ENCODE measurements around the gene SORCS2. TPM values are rescaled to one million over a fixed set of nuclear protein-coding genes. Genes with fewer than 3 reads are reported as not detected.

The SORCS2 gene
- total and polyA plus RNA-seq, 4 donors: 2.2 to 7.7 (median 2.5) TPM

DNA sequence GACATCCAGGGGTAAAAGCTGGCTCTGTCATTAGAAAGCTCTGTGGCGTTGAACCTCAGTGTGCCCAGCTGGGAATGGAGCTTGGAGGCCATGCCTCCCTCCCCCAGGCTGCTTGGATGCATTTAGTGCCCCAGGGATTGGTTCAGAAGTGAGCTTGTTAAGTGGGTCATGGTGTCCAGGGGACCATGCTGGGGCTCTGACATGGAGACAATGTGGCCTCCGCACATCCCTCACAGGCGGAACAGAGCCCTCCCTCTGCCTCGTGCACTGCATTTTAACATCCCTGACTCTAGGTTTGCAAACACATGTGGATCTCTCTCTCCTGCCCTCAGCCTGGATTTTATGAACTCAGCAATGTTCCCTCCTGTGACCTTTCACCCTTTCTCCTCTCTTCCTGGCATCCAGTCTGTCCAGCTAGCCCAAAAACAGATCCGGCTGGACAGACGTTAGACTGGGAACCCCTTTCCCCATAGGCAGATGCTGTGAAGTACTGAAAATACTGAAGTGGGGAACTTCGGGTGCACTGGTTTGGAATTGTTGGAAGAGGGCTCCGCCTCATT, 81.5 kb downstream of the SORCS2 start:
- ATAC-seq (ENCODE audit: insufficient read depth, low FRiP score) (no peak), DNase-seq (no peak)
- no peak overlapping the region for H3K27ac ChIP-seq (ENCODE audit: low read depth in 1 of 2, low read length in 1 of 2)
- H3K27me3 ChIP-seq (ENCODE audit: control insufficient read depth in 3 of 3, insufficient read depth in 3 of 3, low read length in 2 of 3): no peaks in the 10 kb centered on the region
- 81 to 92% methylated on average over 8 of the region's 8 CpGs for WGBS, 2 donors
- no peak overlapping the region for H3K4me3 ChIP-seq
- TF ChIP-seq, protein P1, sequence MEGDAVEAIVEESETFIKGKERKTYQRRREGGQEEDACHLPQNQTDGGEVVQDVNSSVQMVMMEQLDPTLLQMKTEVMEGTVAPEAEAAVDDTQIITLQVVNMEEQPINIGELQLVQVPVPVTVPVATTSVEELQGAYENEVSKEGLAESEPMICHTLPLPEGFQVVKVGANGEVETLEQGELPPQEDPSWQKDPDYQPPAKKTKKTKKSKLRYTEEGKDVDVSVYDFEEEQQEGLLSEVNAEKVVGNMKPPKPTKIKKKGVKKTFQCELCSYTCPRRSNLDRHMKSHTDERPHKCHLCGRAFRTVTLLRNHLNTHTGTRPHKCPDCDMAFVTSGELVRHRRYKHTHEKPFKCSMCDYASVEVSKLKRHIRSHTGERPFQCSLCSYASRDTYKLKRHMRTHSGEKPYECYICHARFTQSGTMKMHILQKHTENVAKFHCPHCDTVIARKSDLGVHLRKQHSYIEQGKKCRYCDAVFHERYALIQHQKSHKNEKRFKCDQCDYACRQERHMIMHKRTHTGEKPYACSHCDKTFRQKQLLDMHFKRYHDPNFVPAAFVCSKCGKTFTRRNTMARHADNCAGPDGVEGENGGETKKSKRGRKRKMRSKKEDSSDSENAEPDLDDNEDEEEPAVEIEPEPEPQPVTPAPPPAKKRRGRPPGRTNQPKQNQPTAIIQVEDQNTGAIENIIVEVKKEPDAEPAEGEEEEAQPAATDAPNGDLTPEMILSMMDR (IDR thresholded peaks at IDR 0.05; ENCODE audit: control extremely low read depth, extremely low read depth): no peak
- H3K4me1 ChIP-seq (ENCODE audit: control insufficient read depth in 5 of 5, insufficient read depth in 5 of 5, low read length in 5 of 5): no peaks in the 10 kb centered on the region
- H3K9me3 ChIP-seq (ENCODE audit: control insufficient read depth in 4 of 4, insufficient read depth in 3 of 4, low read length in 3 of 4): peaks cover 0 to 2% (median 0%) of the 10 kb centered on the region in 4 donors
- H3K9ac ChIP-seq (ENCODE audit: insufficient read depth in 1 of 2, low read length in 2 of 2): no peak overlapping the region
- no peaks in the 10 kb centered on the region for H3K36me3 ChIP-seq (ENCODE audit: control insufficient read depth in 4 of 4, insufficient read depth in 4 of 4, low read length in 4 of 4)

DNA sequence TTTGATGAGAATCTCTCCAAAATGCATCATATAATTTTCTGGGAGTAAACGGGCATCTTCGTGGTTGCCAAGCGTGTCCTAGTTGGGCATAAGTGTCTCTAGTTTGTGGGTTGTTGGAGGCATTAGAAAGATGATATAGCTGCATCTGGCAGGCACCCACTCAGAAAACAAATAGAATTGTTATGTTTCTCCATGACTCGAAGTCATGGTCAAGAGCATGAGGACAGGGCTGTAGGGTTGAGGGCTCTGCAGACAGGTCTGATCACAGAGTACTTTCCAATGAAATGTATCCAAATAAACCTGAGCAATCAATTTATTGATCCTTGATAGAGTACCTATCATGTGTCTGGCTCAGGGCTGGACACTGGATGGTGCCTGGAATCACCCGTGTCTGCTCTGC, 82.7 kb downstream of the SORCS2 start:
- H3K9ac ChIP-seq (ENCODE audit: insufficient read depth in 1 of 2, low read length in 2 of 2): no peak overlapping the region
- H3K4me1 ChIP-seq (ENCODE audit: control insufficient read depth in 5 of 5, insufficient read depth in 5 of 5, low read length in 5 of 5): peaks cover 0 to under 1% (median 0%) of the 10 kb centered on the region in 5 donors
- H3K27ac ChIP-seq (ENCODE audit: low read depth in 1 of 2, low read length in 1 of 2): no peak overlapping the region
- H3K4me3 ChIP-seq: no peak overlapping the region
- H3K9me3 ChIP-seq (ENCODE audit: control insufficient read depth in 4 of 4, insufficient read depth in 3 of 4, low read length in 3 of 4): peaks cover 0 to 2% (median 0%) of the 10 kb centered on the region in 4 donors
- DNase-seq (no peak), ATAC-seq (ENCODE audit: insufficient read depth, low FRiP score) (no peak)
- WGBS, 2 donors: 92 to 93% methylated on average over 5 of the region's 5 CpGs
- no peaks in the 10 kb centered on the region for H3K36me3 ChIP-seq (ENCODE audit: control insufficient read depth in 4 of 4, insufficient read depth in 4 of 4, low read length in 4 of 4)
- no peaks in the 10 kb centered on the region for H3K27me3 ChIP-seq (ENCODE audit: control insufficient read depth in 3 of 3, insufficient read depth in 3 of 3, low read length in 2 of 3)
- TF ChIP-seq, protein P1 (IDR thresholded peaks at IDR 0.05; ENCODE audit: control extremely low read depth, extremely low read depth): no peak

GRCh38 chr4:7275490-7276154, 83.3 kb downstream of the SORCS2 start:
- WGBS, 2 donors: 83 to 86% methylated on average over 13 of the region's 13 CpGs
- ATAC-seq (ENCODE audit: insufficient read depth, low FRiP score) (no peak), DNase-seq (no peak)
- no peak overlapping the region for H3K9ac ChIP-seq (ENCODE audit: insufficient read depth in 1 of 2, low read length in 2 of 2)
- TF ChIP-seq, protein P1 (IDR thresholded peaks at IDR 0.05; ENCODE audit: control extremely low read depth, extremely low read depth): no peak
- peaks cover 0 to 2% (median 0%) of the 10 kb centered on the region in 4 donors for H3K9me3 ChIP-seq (ENCODE audit: control insufficient read depth in 4 of 4, insufficient read depth in 3 of 4, low read length in 3 of 4)
- no peak overlapping the region for H3K4me3 ChIP-seq
- H3K4me1 ChIP-seq (ENCODE audit: control insufficient read depth in 5 of 5, insufficient read depth in 5 of 5, low read length in 5 of 5): peaks cover 0 to 6% (median 0%) of the 10 kb centered on the region in 5 donors
- no peaks in the 10 kb centered on the region for H3K36me3 ChIP-seq (ENCODE audit: control insufficient read depth in 4 of 4, insufficient read depth in 4 of 4, low read length in 4 of 4)
- no peaks in the 10 kb centered on the region for H3K27me3 ChIP-seq (ENCODE audit: control insufficient read depth in 3 of 3, insufficient read depth in 3 of 3, low read length in 2 of 3)
- H3K27ac ChIP-seq (ENCODE audit: low read depth in 1 of 2, low read length in 1 of 2): no peak overlapping the region
